ENCODE data around the gene TMEM233. TPM values are rescaled to one million over a fixed set of nuclear protein-coding genes. Genes with fewer than 3 reads are reported as not detected.
A peak's percentile ranks its signal among the peaks of the same experiment; 100 is the strongest.

TMEM233 gene
- total RNA-seq = not detected

- DNase-seq = no peak
Observed at GRCh38 chr12:119593578-119594398, at the start of gene TMEM233. Gene TMEM233 (plus strand): TSS chr12:119593774. CDS start chr12:119593849, 75 bp downstream.

- peak; percentile 49 for DNase-seq
Observed at GRCh38 chr12:119544765-119545625, 48.6 kb upstream of the TMEM233 start.

DNA sequence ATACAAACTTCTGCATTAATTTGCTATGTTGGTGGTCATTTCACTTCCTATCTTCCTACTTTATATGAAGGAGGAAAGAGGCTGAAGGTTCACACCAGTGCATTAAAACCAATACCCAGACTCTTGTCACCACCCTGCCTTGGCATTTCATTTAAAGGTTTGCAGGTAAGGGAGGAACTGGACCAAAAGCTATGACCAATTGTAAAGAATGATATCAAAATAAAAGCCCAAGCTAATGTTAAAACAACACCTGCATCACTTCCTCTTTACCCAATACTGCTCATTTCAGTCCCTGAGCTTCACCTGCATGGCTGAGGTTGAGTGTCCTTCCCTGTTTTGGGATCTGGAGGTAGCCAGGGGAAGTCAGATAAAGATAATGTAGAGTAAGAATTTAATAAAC, 47.2 kb upstream of the TMEM233 start:
- DNase-seq = no peak

DNA sequence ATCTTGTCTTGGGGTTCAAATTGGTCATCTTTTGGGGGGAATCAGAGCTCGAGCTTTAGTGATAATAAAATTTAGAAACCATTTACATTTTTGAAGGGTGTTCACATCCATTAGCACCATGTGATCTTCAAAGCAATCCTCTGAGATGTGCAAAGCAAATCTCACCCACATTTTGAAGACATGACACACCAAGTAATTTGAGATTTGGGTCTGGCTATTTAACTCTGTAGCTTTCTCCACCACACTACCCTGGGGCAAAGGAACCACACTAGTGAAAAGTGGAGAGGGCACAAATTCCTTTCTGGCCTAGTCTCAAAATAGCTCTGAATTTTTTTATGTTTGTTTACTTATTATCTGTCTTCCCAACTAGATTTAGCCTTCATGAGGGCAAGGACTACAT, 46.6 kb upstream of the TMEM233 start:
- no peak for DNase-seq

DNA sequence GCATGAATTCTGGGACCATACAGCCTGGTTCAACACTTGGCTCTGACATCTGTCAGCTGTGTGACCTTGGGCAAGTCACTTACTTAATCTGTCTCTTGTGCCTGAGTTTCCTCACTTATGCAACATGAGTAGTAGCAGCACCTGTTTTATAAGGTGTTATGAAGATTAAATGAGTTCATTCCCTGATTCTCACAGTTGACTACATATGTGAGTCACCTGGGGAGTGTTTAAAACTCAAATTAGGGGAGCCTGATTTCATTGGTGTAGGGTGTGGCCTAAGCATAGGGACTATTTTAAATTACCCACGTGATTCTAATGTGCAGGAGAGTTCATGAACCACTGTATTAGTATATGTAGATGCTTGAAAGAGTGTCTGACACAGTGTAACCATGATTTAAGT, 36.7 kb upstream of the TMEM233 start:
- DNase-seq = no peak

DNA sequence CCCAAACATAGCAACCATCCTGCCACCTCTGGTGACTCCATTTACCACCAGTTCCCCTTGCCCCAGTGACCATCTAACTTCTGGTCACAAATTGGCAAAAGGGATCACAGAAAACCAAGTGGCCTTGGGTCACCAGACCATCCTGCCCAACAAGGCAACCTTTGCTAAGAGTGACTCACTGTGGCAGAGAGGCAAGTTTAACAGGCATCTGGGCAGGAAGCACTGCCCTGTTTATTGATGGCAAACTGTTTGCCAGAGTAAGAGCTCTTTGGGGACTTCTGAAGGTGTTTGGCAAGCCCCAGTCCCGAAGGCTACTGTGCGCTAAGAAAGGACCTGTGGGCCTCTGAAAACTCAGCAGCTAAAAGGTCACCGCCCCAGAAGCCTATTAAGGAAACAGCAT, 28.2 kb upstream of the TMEM233 start:
- DNase-seq = no peak

DNA sequence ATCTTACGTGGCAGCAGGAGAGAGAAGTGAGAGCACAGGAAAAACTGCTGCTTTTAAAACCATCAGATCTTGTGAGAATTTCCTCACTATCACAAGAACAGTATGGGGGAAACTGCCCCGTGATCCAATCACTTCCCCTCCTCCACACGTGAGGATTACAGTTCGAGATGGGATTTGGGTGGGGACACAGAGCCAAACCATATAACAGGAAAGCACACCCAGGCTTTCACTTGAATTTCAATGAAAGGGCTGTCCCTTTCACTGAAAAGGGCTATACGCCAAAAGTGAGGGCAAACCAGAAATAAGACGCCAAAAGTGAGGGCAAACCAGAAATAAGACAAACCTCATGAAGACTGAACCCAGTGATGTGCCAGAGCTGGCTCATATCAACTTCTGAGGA, 22.8 kb upstream of the TMEM233 start:
- DNase-seq = no peak

DNA sequence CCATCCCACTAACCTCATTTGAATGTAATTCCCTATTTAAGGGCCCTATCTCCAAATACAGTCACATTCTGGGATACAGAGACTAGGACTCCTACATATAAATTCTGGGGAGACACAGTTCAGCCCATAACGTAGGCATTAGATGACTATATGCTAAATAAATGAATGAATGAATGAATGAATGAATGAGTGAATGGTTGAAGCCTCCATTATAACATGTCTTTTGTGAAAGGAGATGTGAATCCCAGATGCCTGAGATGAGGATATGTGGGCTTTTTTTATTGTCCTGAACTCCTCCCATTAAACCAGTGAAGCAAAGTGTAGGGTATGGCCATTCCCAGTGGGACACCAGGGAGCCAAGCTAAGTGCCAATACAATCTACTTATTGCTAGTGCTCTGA, 20.5 kb upstream of the TMEM233 start:
- DNase-seq = no peak

- no peak for DNase-seq
Observed at GRCh38 chr12:119574255-119574654, 19.3 kb upstream of the TMEM233 start.

DNA sequence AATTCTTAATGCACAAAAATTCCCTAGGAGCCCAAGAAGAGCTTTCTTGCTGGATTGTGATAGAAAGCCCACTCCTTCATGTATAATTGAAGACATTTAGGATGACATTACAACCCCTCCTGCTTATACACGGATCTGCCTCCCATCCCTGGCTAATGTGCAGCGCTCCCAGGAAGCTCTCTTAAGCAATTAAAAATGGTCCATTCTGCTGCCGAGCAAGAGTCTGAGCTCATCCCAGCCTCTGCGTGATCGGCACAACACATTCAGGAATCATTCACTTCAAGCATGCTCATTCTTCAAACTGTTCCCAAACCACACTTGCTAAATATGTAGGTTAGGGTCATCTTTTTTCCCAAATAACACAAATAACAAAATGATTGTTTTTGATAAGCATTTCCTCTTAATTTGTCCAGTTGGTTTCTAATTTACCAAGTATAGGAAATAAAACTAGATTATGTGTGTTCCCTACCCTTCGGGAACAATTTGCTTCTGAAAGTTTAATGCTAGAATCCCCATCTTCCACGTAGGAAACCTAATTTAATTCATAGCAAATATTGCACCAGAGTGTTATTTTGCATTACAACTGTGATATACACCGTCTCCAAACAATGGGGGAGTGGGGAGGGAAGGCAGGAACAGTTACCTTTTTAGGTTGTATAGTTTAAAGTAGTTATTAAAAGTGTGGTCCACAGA, 17.3 kb upstream of the TMEM233 start:
- DNase-seq = no peak

DNA sequence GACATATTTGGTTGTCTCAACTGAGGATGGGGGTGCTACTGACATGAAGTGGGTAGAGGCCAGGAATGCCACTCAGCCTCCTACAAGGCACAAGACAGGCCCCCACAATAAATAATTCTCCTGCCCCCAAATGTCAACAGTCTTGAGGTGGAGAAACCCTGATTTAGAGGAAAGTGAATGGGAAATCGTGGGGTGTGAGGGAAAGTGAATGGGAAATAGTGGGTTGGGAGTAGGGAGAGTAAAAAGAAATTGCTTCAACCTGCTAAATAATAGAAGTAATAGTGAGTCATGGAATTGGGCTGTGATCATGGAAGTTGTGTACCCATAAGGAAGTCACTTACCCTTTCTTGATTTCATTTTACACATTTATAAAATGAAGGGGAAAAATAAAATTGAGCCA, 16.7 kb upstream of the TMEM233 start:
- DNase-seq = no peak

- DNase-seq = no peak
Observed at GRCh38 chr12:119578112-119578511, 15.5 kb upstream of the TMEM233 start.

DNA sequence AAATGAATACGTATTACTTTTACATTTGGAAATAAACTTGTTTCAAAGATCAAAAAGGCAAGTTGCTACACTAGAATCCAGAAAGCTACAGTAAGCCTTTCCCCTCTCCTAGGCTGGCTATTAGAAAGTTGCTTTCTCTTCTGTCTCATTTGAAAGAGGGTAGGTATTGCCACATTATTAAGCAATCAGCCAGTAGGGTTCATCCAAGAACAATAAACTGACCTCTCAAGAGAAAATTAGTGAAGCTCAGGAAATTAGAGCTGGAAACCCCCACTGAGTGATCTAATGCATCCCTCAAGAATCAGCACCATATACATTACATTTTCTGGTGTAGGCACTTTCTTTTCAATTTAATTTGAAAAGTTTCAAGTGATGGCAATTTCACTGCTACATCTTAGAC, 4.5 kb upstream of the TMEM233 start:
- no peak for DNase-seq

DNA sequence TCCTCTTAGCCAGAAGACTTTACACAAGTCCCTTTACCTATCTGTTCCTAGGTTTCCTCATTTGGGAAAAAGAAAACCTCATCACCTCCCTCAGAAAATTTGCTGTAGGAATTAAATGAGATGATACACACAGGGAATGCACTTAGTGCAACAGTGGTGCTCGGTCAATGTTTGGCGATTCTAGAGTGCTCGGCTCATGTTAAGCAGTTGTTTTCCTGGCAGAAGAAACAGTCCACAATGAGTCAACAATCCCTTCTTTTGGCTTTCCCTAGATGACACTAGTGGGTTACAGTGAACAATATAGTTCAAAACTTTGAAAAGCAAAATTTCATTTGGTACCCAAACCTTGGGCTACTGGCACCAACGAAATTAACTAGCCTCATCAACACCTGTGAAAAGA, 3.9 kb upstream of the TMEM233 start:
- DNase-seq = no peak

DNA sequence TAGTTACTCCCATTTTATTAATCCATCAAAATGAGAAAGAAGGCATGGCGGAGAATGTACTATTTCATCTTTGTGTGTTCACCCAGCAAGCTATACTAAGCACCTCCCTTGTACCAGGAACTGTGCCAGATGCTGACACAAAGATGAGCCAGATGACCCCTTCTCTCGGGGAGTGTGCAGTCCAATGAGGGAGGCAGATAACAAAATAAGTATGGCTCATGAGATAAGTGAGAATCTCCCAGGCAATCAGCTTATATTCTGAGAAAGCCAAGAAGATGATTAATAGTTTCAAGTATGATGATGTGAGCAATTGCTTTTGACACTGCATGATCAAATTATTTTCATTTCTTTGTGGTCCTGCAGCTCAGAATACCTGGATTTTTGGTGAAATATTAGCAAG, 1.3 kb upstream of the TMEM233 start:
- no peak for DNase-seq

DNA sequence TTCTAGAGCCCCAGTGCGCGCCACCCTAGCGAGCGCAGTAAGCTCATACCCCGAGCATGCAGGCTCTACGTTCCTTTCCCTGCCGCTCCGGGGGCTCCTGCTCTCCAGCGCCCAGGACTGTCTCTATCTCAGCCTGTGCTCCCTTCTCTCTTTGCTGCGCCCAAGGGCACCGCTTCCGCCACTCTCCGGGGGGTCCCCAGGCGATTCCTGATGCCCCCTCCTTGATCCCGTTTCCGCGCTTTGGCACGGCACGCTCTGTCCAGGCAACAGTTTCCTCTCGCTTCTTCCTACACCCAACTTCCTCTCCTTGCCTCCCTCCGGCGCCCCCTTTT, 791 bp downstream of the TMEM233 start:
- DNase-seq = no peak

DNA sequence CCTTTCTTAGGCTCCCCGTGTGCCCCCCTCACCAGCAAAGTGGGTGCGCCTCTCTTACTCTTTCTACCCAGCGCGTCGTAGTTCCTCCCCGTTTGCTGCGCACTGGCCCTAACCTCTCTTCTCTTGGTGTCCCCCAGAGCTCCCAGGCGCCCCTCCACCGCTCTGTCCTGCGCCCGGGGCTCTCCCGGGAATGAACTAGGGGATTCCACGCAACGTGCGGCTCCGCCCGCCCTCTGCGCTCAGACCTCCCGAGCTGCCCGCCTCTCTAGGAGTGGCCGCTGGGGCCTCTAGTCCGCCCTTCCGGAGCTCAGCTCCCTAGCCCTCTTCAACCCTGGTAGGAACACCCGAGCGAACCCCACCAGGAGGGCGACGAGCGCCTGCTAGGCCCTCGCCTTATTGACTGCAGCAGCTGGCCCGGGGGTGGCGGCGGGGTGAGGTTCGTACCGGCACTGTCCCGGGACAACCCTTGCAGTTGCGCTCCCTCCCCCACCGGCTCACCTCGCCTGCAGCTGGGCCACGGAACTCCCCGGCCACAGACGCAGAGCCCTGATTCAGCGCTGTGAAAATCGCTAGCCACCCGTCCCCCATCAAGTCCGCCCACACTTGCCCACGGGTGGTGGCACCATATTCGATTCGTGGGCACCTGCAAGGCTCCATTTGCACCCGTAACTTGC, 1.3 kb downstream of the TMEM233 start:
- no peak for DNase-seq

DNA sequence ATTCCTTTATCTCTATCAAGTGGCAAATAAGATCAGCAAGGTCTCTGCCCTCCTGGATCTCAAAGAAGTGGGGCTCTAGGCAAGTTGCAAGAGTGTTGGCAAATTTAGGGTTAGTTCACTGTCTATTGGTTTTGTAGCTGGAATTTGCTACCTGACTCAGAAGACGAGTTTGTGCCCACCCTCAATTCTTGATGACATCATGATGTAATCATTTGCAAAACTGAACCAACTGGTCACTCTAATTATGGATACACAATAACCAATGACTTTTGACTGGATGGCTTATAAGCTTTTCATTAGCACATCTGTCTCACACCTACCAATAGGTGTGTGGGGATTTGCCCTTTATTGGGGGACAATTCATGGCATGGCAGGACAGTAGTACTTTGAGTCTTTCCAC, 4.6 kb downstream of the TMEM233 start:
- DNase-seq = no peak

DNA sequence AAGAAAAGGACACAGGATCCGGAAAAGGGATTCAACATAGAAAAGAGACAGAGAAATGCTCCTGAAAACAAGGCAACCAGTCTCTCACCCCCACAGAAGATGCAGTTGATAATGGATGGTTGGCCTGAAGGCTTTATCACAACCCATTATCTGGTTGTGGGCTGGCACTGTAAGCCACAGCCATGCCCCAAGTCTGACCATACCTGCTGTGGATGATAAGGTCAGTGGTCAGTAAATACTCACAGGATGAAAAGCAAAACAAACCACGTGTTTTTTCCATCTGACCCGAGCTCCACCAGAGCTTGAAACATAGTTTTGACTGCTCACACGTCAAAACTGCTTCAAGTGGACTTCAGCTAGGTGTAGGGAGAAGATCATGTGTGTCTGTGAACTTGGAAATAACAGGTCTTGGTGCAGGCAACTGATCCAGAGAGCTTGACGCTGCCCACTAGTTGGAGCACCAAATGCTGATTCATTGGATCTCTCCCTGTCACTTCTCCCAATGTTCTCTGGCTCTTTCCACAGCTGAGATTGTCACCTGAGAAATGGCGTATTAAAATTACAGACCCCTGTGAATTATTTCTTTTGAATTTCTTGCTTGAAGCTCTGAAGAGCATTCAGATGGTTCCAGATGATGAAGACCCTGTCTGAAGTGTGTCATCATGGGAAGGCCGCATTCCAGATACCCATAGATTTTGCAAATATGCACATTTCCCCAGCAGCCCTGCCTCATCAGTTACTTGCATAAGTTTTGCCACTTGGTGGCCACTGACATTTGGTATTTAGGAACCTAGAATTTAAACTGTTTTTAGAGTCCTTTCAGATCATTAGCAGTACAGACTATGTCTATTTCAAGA, 8.5 kb downstream of the TMEM233 start:
- no peak for DNase-seq

DNA sequence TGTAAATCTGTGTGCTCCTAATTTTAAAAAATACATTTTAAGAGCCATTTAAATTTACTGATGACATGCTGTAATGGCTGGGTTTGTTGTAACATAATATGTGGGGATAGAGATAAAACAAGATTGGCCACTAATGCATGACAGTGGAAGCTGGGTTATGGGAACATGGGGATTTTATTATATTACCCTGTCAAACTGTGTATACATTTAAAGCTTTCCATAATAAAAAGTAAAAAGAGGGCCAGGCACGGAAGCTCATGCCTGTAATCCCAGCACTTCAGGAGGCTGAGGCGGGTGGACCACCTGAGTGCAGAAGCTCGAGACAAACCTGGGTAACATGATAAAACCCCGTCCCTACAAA, 9.1 kb downstream of the TMEM233 start:
- no peak for DNase-seq

DNA sequence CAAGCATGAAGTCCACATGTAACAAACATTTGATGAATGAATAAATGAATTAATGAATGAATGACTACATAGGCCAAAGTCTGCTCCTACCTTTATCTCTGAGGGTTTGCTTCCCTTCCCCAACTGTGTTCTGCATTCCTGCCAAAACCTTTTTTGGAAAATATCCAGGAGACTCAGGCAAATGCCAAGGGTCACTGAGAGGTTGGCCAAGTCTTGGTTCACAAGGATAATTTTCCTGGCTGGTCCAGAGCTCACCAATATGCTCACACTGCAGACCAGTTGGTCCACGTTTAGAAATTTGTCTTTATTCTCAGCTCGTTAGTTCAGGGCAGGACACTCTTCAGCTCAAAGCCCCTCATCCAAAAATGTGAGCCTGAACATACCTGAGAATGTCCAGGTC, 10.2 kb downstream of the TMEM233 start:
- DNase-seq = no peak

- DNase-seq = no peak
Observed at GRCh38 chr12:119609358-119609757, 15.8 kb downstream of the TMEM233 start.

Data from effector CD4-positive, alpha-beta T cell (primary cell).